ENCODE measurements around the gene PBX3.

The PBX3 gene

DNA sequence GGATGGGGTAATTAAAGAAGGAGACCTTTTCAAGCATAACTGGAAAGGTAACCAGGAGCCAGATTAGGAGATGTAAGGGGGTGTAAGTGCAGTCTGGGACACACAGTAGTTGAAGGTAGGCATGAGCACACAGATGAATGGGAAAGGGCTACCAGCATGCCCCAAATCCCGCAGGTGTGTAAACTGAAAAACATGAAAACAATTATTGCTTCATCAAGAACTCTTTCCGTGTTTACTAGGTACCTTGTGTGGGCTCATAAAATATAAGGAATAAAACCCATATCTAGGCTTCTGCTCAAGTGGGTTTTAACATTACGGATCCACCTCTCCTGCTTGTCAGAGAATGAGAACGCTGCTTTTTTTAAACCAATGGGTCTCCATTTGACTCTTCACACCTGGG, 41.3 kb upstream of the PBX3 start:
- no peaks in the 10 kb centered on the region for H3K27me3 ChIP-seq (ENCODE audit: insufficient read depth, low read length, poor library complexity)
- H2BK5ac ChIP-seq (ENCODE audit: low read length) = no peak overlapping the region
- peaks cover 9% of the 10 kb centered on the region for H3K4me1 ChIP-seq (ENCODE audit: control insufficient read depth, low read depth, low read length)
- no peak overlapping the region for H2BK120ac ChIP-seq (ENCODE audit: low read depth, low read length)
- no peak for DNase-seq
- no peak overlapping the region for H4K5ac ChIP-seq (ENCODE audit: low read length)
- peak overlapping the region; percentile 60 for H2AK5ac ChIP-seq (ENCODE audit: low read length)
- H3K79me1 ChIP-seq (ENCODE audit: low read length) = peaks cover 10% of the 10 kb centered on the region
- no peak overlapping the region for H2BK15ac ChIP-seq (replicated peaks; ENCODE audit: low read depth)
- WGBS (ENCODE audit: extremely low coverage, insufficient coverage, low lambda C conversion rate) = no CpG with 5 or more reads among the region's 4 CpGs
- H3K79me2 ChIP-seq (ENCODE audit: control insufficient read depth, insufficient read depth, low read length) = peaks cover 28% of the 10 kb centered on the region
- H3K9ac ChIP-seq (ENCODE audit: low read length) = peak overlapping the region; percentile 90
- no peak overlapping the region for H3K27ac ChIP-seq (ENCODE audit: low read depth, low read length)
- no peak overlapping the region for H3K4me3 ChIP-seq (ENCODE audit: low read length)
- no peak overlapping the region for H3K18ac ChIP-seq (ENCODE audit: low read length)
- H3K4me2 ChIP-seq (ENCODE audit: low read length) = peak overlapping the region; percentile 67
- H3K36me3 ChIP-seq (ENCODE audit: control insufficient read depth, insufficient read depth, low read length) = no peaks in the 10 kb centered on the region
- H3K56ac ChIP-seq (ENCODE audit: low read length) = peak overlapping the region; percentile 53
- H4K8ac ChIP-seq (ENCODE audit: low read depth, low read length) = no peak overlapping the region
- no peak overlapping the region for H3K23ac ChIP-seq (ENCODE audit: low read length)
- H3K4ac ChIP-seq (ENCODE audit: low read depth, low read length) = no peak overlapping the region

- peak; percentile 98 for DNase-seq
- peaks cover 7% of the 10 kb centered on the region for H3K4me1 ChIP-seq (ENCODE audit: control insufficient read depth, low read depth, low read length)
- peak within 1 kb of the TSS; percentile 21 for H4K5ac ChIP-seq (ENCODE audit: low read length)
- H2BK15ac ChIP-seq (replicated peaks; ENCODE audit: low read depth) = no peak within 1 kb of the TSS
- H3K9ac ChIP-seq (ENCODE audit: low read length) = peak within 1 kb of the TSS; percentile 90
- peak within 1 kb of the TSS; percentile 93 for H3K18ac ChIP-seq (ENCODE audit: low read length)
- peak within 1 kb of the TSS; percentile 67 for H3K4me2 ChIP-seq (ENCODE audit: low read length)
- H3K27ac ChIP-seq (ENCODE audit: low read depth, low read length) = peak within 1 kb of the TSS; percentile 40
- peak within 1 kb of the TSS; percentile 98 for H4K8ac ChIP-seq (ENCODE audit: low read depth, low read length)
- H2AK5ac ChIP-seq (ENCODE audit: low read length) = no peak within 1 kb of the TSS
- H3K56ac ChIP-seq (ENCODE audit: low read length) = peak within 1 kb of the TSS; percentile 94
- peak within 1 kb of the TSS; percentile 65 for H3K4ac ChIP-seq (ENCODE audit: low read depth, low read length)
- H3K79me2 ChIP-seq (ENCODE audit: control insufficient read depth, insufficient read depth, low read length) = peaks cover 28% of the 10 kb centered on the region
- peak within 1 kb of the TSS; percentile 85 for H3K4me3 ChIP-seq (ENCODE audit: low read length)
- H3K36me3 ChIP-seq (ENCODE audit: control insufficient read depth, insufficient read depth, low read length) = no peaks in the 10 kb centered on the region
- H3K23ac ChIP-seq (ENCODE audit: low read length) = no peak within 1 kb of the TSS
- no peaks in the 10 kb centered on the region for H3K27me3 ChIP-seq (ENCODE audit: insufficient read depth, low read length, poor library complexity)
- H2BK5ac ChIP-seq (ENCODE audit: low read length) = no peak within 1 kb of the TSS
- no CpG with 5 or more reads among the region's 63 CpGs for WGBS (ENCODE audit: extremely low coverage, insufficient coverage, low lambda C conversion rate)
- no peak within 1 kb of the TSS for H2BK120ac ChIP-seq (ENCODE audit: low read depth, low read length)
- H3K79me1 ChIP-seq (ENCODE audit: low read length) = peaks cover 10% of the 10 kb centered on the region
These were observed 40.3 kb upstream of the PBX3 start, which contains the start of gene MAPKAP1 for GRCh38 chr9:125706651-125707471. Gene MAPKAP1 (minus strand): TSS chr9:125707208. CDS start chr9:125672574, 34,634 bp downstream.

GRCh38 chr9:125707472-125707804, 39.7 kb upstream of the PBX3 start:
- whole genome bisulfite sequencing (ENCODE audit: extremely low coverage, insufficient coverage, low lambda C conversion rate) = no CpG with 5 or more reads among the region's 4 CpGs
- peak overlapping the region; percentile 44 for H3K18ac ChIP-seq (ENCODE audit: low read length)
- no peak overlapping the region for H2BK120ac ChIP-seq (ENCODE audit: low read depth, low read length)
- peak overlapping the region; percentile 2 for H3K4ac ChIP-seq (ENCODE audit: low read depth, low read length)
- H3K79me2 ChIP-seq (ENCODE audit: control insufficient read depth, insufficient read depth, low read length) = peaks cover 28% of the 10 kb centered on the region
- no peak for DNase-seq
- no peak overlapping the region for H2AK5ac ChIP-seq (ENCODE audit: low read length)
- no peak overlapping the region for H3K27ac ChIP-seq (ENCODE audit: low read depth, low read length)
- no peak overlapping the region for H2BK15ac ChIP-seq (replicated peaks; ENCODE audit: low read depth)
- no peaks in the 10 kb centered on the region for H3K27me3 ChIP-seq (ENCODE audit: insufficient read depth, low read length, poor library complexity)
- H4K5ac ChIP-seq (ENCODE audit: low read length) = no peak overlapping the region
- no peak overlapping the region for H2BK5ac ChIP-seq (ENCODE audit: low read length)
- H3K4me1 ChIP-seq (ENCODE audit: control insufficient read depth, low read depth, low read length) = peaks cover 7% of the 10 kb centered on the region
- no peak overlapping the region for H3K4me3 ChIP-seq (ENCODE audit: low read length)
- peak overlapping the region; percentile 80 for H3K56ac ChIP-seq (ENCODE audit: low read length)
- no peak overlapping the region for H4K8ac ChIP-seq (ENCODE audit: low read depth, low read length)
- H3K36me3 ChIP-seq (ENCODE audit: control insufficient read depth, insufficient read depth, low read length) = no peaks in the 10 kb centered on the region
- peak overlapping the region; percentile 61 for H3K9ac ChIP-seq (ENCODE audit: low read length)
- H3K23ac ChIP-seq (ENCODE audit: low read length) = no peak overlapping the region
- peak overlapping the region; percentile 9 for H3K4me2 ChIP-seq (ENCODE audit: low read length)
- H3K79me1 ChIP-seq (ENCODE audit: low read length) = peaks cover 10% of the 10 kb centered on the region

DNA sequence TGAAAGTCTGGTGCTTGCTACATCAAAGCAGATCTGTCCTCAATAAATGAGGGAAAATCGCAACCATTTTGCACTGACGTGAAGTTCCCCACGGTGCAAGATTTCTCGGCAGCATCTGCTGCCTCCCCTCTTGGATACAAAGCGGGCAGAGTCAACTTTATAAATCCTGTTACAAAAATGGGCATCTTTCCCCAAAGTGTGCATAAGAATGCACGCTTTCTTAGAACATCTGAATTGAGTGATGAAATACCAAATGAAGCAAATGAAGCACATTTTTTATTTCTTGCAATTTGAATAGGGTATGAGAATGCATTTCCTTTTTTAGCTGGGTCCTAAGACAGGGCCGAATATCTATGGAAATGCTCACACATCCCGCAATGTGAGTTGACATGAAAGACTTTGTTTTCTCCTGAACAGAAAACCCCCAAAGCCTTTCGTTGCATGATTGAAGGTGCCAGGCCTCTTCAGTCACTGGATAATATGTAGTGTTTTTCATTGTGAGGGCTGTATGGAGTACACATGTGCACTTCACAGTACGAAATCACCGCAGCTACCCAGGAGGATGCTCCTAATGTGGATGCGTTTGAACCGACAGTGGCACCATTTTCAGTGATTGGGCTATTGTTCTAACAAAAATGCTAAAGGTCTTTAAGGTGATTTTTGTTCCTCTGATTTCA, 20.6 kb upstream of the PBX3 start:
- Histone ChIP-seq H4K8ac (ENCODE audit: low read depth, low read length) (no peak overlapping the region), H2BK15ac (replicated peaks; ENCODE audit: low read depth) (no peak overlapping the region), H3K79me1 (ENCODE audit: low read length) (no peaks in the 10 kb centered on the region), H3K18ac (ENCODE audit: low read length) (no peak overlapping the region), H4K5ac (ENCODE audit: low read length) (no peak overlapping the region), H2BK120ac (ENCODE audit: low read depth, low read length) (no peak overlapping the region), H2BK5ac (ENCODE audit: low read length) (no peak overlapping the region), H3K27me3 (ENCODE audit: insufficient read depth, low read length, poor library complexity) (no peaks in the 10 kb centered on the region), H3K4ac (ENCODE audit: low read depth, low read length) (no peak overlapping the region), H3K4me2 (ENCODE audit: low read length) (no peak overlapping the region), H3K56ac (ENCODE audit: low read length) (no peak overlapping the region), H3K4me1 (ENCODE audit: control insufficient read depth, low read depth, low read length) (no peaks in the 10 kb centered on the region), H3K79me2 (ENCODE audit: control insufficient read depth, insufficient read depth, low read length) (no peaks in the 10 kb centered on the region), H3K4me3 (ENCODE audit: low read length) (no peak overlapping the region), H2AK5ac (ENCODE audit: low read length) (no peak overlapping the region), H3K27ac (ENCODE audit: low read depth, low read length) (no peak overlapping the region), H3K23ac (ENCODE audit: low read length) (no peak overlapping the region), H3K9ac (ENCODE audit: low read length) (no peak overlapping the region), H3K36me3 (ENCODE audit: control insufficient read depth, insufficient read depth, low read length) (no peaks in the 10 kb centered on the region)
- WGBS (ENCODE audit: extremely low coverage, insufficient coverage, low lambda C conversion rate) = no CpG with 5 or more reads among the region's 13 CpGs
- no peak for DNase-seq

GRCh38 chr9:125730168-125730567, 17.0 kb upstream of the PBX3 start:
- H3K23ac ChIP-seq (ENCODE audit: low read length) = no peak overlapping the region
- H3K27me3 ChIP-seq (ENCODE audit: insufficient read depth, low read length, poor library complexity) = no peaks in the 10 kb centered on the region
- H3K36me3 ChIP-seq (ENCODE audit: control insufficient read depth, insufficient read depth, low read length) = no peaks in the 10 kb centered on the region
- no peak overlapping the region for H3K9ac ChIP-seq (ENCODE audit: low read length)
- no peak overlapping the region for H3K4ac ChIP-seq (ENCODE audit: low read depth, low read length)
- no peak overlapping the region for H3K4me3 ChIP-seq (ENCODE audit: low read length)
- no peak overlapping the region for H2BK5ac ChIP-seq (ENCODE audit: low read length)
- H2BK15ac ChIP-seq (replicated peaks; ENCODE audit: low read depth) = no peak overlapping the region
- H3K56ac ChIP-seq (ENCODE audit: low read length) = no peak overlapping the region
- DNase-seq = no peak
- H4K8ac ChIP-seq (ENCODE audit: low read depth, low read length) = no peak overlapping the region
- no CpG with 5 or more reads among the region's 2 CpGs for WGBS (ENCODE audit: extremely low coverage, insufficient coverage, low lambda C conversion rate)
- H3K4me1 ChIP-seq (ENCODE audit: control insufficient read depth, low read depth, low read length) = peaks cover 2% of the 10 kb centered on the region
- no peak overlapping the region for H3K4me2 ChIP-seq (ENCODE audit: low read length)
- no peak overlapping the region for H3K18ac ChIP-seq (ENCODE audit: low read length)
- H2AK5ac ChIP-seq (ENCODE audit: low read length) = no peak overlapping the region
- no peak overlapping the region for H2BK120ac ChIP-seq (ENCODE audit: low read depth, low read length)
- H4K5ac ChIP-seq (ENCODE audit: low read length) = no peak overlapping the region
- H3K79me2 ChIP-seq (ENCODE audit: control insufficient read depth, insufficient read depth, low read length) = no peaks in the 10 kb centered on the region
- no peak overlapping the region for H3K27ac ChIP-seq (ENCODE audit: low read depth, low read length)
- H3K79me1 ChIP-seq (ENCODE audit: low read length) = no peaks in the 10 kb centered on the region
